GM21526 (cell line): ENCODE results near the gene POLR1D.

Source experiments
- ATAC-seq: cut with Tn5 transposase; IDR thresholded peaks from one replicate; pipeline ENCODE4 v1.9.1; 2021; ENCODE audit warnings: moderate library complexity; ENCODE audit not compliant: unreplicated experiment, low FRiP score

Gene POLR1D

GRCh38 chr13:27666951-27667350, 45.3 kb downstream of the POLR1D start:
- ATAC-seq, result no peak

GRCh38 chr13:27667946-27668345, 46.3 kb downstream of the POLR1D start:
- no peak for ATAC-seq

- ATAC-seq, result no peak
Observed at GRCh38 chr13:27670861-27671260, 49.2 kb downstream of the POLR1D start.

GRCh38 chr13:27672025-27672424, 50.3 kb downstream of the POLR1D start:
- no peak for ATAC-seq
